Limb (tissue), 2 donors: Measurements from ENCODE around the gene SH3RF3.

Experiments used
- DNase-seq, 2 donors: peaks; one replicate each; pipeline ENCODE4 v3.0.0-alpha.2; 2016; ENCODE audit errors: extremely low spot score in 2 of 2

The SH3RF3 gene

GRCh38 chr2:109349503-109350465, 220.8 kb downstream of the SH3RF3 start:
- no peak for DNase-seq

- no peak for DNase-seq
Observed at GRCh38 chr2:109350526-109350925, 221.5 kb downstream of the SH3RF3 start.

GRCh38 chr2:109351164-109351756, 222.3 kb downstream of the SH3RF3 start:
- no peak for DNase-seq

DNA sequence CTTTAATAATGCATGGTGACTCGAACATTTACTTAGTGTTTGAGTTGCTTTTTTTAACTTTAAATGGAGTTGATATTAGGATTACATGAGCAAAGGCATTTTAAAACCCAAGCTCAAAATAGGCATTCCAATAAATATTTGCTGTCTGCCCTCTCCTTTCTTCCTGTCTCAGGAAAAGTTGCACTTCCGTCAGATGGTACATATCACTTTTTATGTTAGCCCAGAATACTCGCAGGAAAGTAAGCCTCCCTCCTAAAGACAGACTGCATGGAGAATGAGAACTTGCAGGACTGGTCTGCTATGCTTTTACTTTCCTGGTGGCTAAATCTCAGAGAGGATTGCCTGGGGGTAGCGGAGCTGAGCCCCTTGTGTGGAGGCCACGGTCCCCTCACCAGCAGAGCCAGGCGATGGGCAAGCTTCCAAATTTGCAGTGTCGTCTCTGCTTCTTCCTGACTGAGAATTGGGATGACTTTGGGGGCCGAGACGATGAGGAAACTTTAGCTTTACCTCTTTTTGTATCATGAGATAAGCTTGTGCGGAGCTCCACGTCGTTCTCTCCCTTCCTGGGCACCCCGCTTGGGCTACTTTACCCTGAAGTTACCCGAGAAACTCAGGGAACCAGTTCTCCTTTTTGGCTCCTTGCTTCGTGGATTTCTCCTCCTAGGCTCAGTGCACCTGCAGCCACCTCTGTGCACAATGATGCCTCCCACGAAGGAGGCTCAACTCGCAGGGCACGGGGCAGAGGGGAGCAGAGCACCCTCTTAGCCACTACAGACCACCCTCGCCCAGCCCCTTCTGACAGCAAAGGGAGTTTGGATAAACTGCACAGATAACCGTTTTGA, 223.3 kb downstream of the SH3RF3 start:
- DNase-seq: no peak

GRCh38 chr2:109352898-109353689, 224.1 kb downstream of the SH3RF3 start:
- DNase-seq: no peak

GRCh38 chr2:109353806-109354745, 225.1 kb downstream of the SH3RF3 start:
- DNase-seq: no peak

GRCh38 chr2:109355192-109355843, 226.3 kb downstream of the SH3RF3 start:
- DNase-seq: peak in 1 of 2 donors; percentile 6

- DNase-seq: peak in 1 of 2 donors; percentile 15
Observed at GRCh38 chr2:109356324-109357035, 227.5 kb downstream of the SH3RF3 start.

- DNase-seq: no peak
Observed at GRCh38 chr2:109364217-109364616, 235.2 kb downstream of the SH3RF3 start.

DNA sequence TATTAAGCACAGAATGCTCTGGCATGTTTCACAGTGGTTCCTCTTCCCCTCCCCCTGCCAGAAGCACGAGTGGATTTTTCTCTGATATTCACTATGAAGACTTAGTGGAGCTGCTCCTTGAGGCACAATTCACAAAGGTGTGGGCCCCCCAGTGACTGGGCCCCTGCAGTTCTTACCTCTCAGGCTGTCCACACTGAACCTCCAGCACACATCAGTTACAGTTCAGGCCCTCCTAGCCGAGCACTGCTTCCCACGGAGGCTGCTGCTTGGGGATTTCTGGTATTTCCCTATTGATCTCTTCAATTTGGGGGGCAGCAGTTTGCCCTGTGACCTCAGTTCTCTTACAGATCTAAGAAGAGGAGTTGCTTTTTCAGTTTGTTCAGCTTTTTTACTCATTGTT, 236.1 kb downstream of the SH3RF3 start:
- DNase-seq: peak in 1 of 2 donors; percentile 14

DNA sequence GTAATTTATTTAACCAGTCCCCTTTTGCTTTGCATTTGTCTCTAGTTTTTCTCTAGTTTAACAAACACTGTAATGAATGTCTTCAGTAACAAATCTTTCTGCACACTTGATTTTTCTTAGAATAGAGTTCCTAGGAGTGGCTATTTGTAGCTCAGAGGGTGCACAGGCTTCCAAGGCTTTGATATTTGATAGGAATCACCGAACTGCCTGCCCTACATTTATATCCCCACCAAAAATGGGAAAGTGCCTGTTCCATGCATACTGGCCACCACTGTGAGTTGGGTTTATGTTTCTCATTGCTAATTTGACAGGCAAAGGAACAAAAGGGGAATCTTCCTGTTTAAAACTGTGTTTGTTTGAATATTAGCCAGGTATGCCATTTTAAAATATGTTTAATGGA, 238.7 kb downstream of the SH3RF3 start:
- no peak for DNase-seq

- DNase-seq: peak in 1 of 2 donors; percentile 8
Observed at GRCh38 chr2:109368798-109369197, 239.8 kb downstream of the SH3RF3 start.

GRCh38 chr2:109369671-109370191, 240.7 kb downstream of the SH3RF3 start:
- peak in 1 of 2 donors; percentile 17 for DNase-seq

GRCh38 chr2:109370399-109371035, 241.5 kb downstream of the SH3RF3 start:
- DNase-seq: peak in 1 of 2 donors; percentile 22

GRCh38 chr2:109371481-109372170, 242.6 kb downstream of the SH3RF3 start:
- DNase-seq: peak in 1 of 2 donors; percentile 14

GRCh38 chr2:109372171-109372568, 243.2 kb downstream of the SH3RF3 start:
- DNase-seq: no peak

- DNase-seq: no peak
Observed at GRCh38 chr2:109372614-109373013, 243.6 kb downstream of the SH3RF3 start.
